HCT116 (cell line): Measurements from ENCODE around the gene THSD7B.

Source experiments
- CEBPB ChIP-seq: IDR thresholded peaks from 2 replicates; pipeline ENCODE4 v1.6.1; 2012; ENCODE audit warnings: low read depth
- EGR1 ChIP-seq: IDR thresholded peaks from 2 replicates; pipeline ENCODE4 v1.6.1; 2012; ENCODE audit warnings: low read depth
- EZH2 ChIP-seq: fragments of 200-600 bp; sonication (generic); IDR thresholded peaks from 2 replicates; pipeline ENCODE4 v1.6.1; 2017; ENCODE audit warnings: antibody characterized with exemption, mixed run types
- EZH2phosphoT487 ChIP-seq: fragments of 200-600 bp; IDR thresholded peaks from 2 replicates; pipeline ENCODE4 v1.6.1; 2018; ENCODE audit warnings: antibody characterized with exemption, borderline replicate concordance
- POLR2A ChIP-seq: IDR thresholded peaks from 2 replicates; pipeline ENCODE4 v1.7.0; 2011; ENCODE audit warnings: borderline replicate concordance; ENCODE audit not compliant: insufficient read depth, insufficient read length; ENCODE audit errors: extremely low read depth
- POLR2AphosphoS5 ChIP-seq: IDR thresholded peaks from 2 replicates; pipeline ENCODE4 v1.6.1; 2011; ENCODE audit warnings: mild to moderate bottlenecking, low read depth, low read length, moderate library complexity
- RAD21 ChIP-seq: IDR thresholded peaks from 2 replicates; pipeline ENCODE4 v1.6.1; 2012; ENCODE audit warnings: low read depth, mild to moderate bottlenecking
- SP1 ChIP-seq: IDR thresholded peaks from 2 replicates; pipeline ENCODE4 v1.6.1; 2012; ENCODE audit warnings: low read depth
- YY1 ChIP-seq: IDR thresholded peaks from 2 replicates; pipeline ENCODE4 v1.6.1; 2011; ENCODE audit warnings: low read length, low read depth, moderate library complexity, mild to moderate bottlenecking; ENCODE audit not compliant: insufficient replicate concordance; ENCODE audit errors: extremely low read depth
- ZNF274 ChIP-seq: fragments of 200-500 bp; sonication (Bioruptor generic); IDR thresholded peaks from 2 replicates; pipeline ENCODE4 v1.6.1; 2014; ENCODE audit warnings: mild to moderate bottlenecking, low read depth, low read length, inconsistent platforms
- TF ChIP-seq, protein P1 (sequence below): IDR thresholded peaks from 2 replicates; pipeline ENCODE4 v1.6.1; 2012; ENCODE audit warnings: low read depth
- TF ChIP-seq, protein P2 (sequence below), 3 experiments: fragments of 200-600 bp in 1 of 3; sonication (generic) in 1 of 3; IDR thresholded peaks in 2 of 3; conservative IDR thresholded peaks in 1 of 3; 2 replicates each; pipeline ENCODE4 v1.5.1; 2012 to 2017; ENCODE audit warnings: low read depth in 2 of 3, low read length in 2 of 3, antibody characterized with exemption in 1 of 3, borderline replicate concordance in 1 of 3, control low read depth in 1 of 3, mild to moderate bottlenecking in 1 of 3, mixed read lengths in 1 of 3, mixed run types in 1 of 3, moderate library complexity in 1 of 3; ENCODE audit not compliant: insufficient read depth in 1 of 3

GRCh38 chr2:137523931-137524330, 758.6 kb downstream of the THSD7B start:
- TF ChIP-seq SP1: no peak
- TF ChIP-seq POLR2AphosphoS5: no peak
- TF ChIP-seq, protein P1, sequence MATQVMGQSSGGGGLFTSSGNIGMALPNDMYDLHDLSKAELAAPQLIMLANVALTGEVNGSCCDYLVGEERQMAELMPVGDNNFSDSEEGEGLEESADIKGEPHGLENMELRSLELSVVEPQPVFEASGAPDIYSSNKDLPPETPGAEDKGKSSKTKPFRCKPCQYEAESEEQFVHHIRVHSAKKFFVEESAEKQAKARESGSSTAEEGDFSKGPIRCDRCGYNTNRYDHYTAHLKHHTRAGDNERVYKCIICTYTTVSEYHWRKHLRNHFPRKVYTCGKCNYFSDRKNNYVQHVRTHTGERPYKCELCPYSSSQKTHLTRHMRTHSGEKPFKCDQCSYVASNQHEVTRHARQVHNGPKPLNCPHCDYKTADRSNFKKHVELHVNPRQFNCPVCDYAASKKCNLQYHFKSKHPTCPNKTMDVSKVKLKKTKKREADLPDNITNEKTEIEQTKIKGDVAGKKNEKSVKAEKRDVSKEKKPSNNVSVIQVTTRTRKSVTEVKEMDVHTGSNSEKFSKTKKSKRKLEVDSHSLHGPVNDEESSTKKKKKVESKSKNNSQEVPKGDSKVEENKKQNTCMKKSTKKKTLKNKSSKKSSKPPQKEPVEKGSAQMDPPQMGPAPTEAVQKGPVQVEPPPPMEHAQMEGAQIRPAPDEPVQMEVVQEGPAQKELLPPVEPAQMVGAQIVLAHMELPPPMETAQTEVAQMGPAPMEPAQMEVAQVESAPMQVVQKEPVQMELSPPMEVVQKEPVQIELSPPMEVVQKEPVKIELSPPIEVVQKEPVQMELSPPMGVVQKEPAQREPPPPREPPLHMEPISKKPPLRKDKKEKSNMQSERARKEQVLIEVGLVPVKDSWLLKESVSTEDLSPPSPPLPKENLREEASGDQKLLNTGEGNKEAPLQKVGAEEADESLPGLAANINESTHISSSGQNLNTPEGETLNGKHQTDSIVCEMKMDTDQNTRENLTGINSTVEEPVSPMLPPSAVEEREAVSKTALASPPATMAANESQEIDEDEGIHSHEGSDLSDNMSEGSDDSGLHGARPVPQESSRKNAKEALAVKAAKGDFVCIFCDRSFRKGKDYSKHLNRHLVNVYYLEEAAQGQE: no peak
- TF ChIP-seq CEBPB: no peak
- no peak for TF ChIP-seq EGR1
- no peak for TF ChIP-seq POLR2A
- TF ChIP-seq, protein P2, sequence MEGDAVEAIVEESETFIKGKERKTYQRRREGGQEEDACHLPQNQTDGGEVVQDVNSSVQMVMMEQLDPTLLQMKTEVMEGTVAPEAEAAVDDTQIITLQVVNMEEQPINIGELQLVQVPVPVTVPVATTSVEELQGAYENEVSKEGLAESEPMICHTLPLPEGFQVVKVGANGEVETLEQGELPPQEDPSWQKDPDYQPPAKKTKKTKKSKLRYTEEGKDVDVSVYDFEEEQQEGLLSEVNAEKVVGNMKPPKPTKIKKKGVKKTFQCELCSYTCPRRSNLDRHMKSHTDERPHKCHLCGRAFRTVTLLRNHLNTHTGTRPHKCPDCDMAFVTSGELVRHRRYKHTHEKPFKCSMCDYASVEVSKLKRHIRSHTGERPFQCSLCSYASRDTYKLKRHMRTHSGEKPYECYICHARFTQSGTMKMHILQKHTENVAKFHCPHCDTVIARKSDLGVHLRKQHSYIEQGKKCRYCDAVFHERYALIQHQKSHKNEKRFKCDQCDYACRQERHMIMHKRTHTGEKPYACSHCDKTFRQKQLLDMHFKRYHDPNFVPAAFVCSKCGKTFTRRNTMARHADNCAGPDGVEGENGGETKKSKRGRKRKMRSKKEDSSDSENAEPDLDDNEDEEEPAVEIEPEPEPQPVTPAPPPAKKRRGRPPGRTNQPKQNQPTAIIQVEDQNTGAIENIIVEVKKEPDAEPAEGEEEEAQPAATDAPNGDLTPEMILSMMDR (IDR thresholded peaks at IDR 0.05 in 2 of 3, conservative IDR thresholded peaks at IDR 0.05 in 1 of 3; ENCODE audit: borderline replicate concordance in 1 of 3, insufficient read depth in 1 of 3, low read depth in 2 of 3, low read length in 2 of 3): no peak
- no peak for TF ChIP-seq RAD21
- TF ChIP-seq ZNF274: no peak
- TF ChIP-seq EZH2: no peak
- TF ChIP-seq YY1: no peak
- no peak for TF ChIP-seq EZH2phosphoT487
